ENCODE data around the gene IDI2. TPM values are rescaled to one million over a fixed set of nuclear protein-coding genes. Genes with fewer than 3 reads are reported as not detected.

Gene IDI2
- total and polyA plus RNA-seq, 2 of the 13 experiments (the other 11 are each of a cell fraction or from before 2014, with no cell fraction given) = not detected

DNA sequence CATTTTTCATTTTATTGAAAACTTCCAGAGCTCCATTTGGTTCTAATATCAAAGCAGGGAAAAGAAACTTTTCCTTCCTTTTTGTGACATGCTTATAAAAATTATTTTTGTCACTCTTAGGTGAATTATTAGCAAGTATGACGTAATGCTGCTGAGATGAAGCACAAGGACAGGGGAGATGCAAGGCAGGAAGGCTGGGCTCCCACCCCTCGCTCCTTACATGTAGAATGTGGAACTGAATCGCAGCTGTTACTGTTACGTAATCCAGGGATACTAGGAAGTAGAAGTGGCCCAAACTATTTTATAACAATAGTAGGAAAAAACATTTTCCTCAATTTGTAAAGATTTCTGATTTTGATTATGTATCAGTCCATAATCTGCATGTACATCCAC is 54.5 kb downstream of the IDI2 start (continued):
- TF ChIP-seq ZBTB14 (CRISPR knock-in tag; IDR thresholded peaks at IDR 0.05) (no peak), ATF7 (IDR thresholded peaks at IDR 0.05) (peak; percentile 95), ATF7 (CRISPR knock-in tag; IDR thresholded peaks at IDR 0.05) (no peak), ZNF788 (CRISPR knock-in tag; IDR thresholded peaks at IDR 0.05; ENCODE audit: borderline replicate concordance) (peak; percentile 28; the same call in 1 of the 2 replicates)

- Histone ChIP-seq H3K27ac (ENCODE audit: extremely low read length, insufficient read depth, low read length) (peak overlapping the region; percentile 68), H3K79me2 (ENCODE audit: insufficient read depth, low read length) (no peaks in the 10 kb centered on the region), H3K27me3 (ENCODE audit: control insufficient read depth in 1 of 2, insufficient read depth in 2 of 2, low read length in 2 of 2) (peaks cover 0 to 35% of the 10 kb centered on the region in 2 experiments; a peak in 3 of 5 replicates), H3K9ac (ENCODE audit: insufficient read depth, low read depth, low read length) (peak overlapping the region; percentile 33; the same call in 1 of the 2 replicates), H3K36me3 (replicated peaks in 1 of 2; ENCODE audit: control insufficient read depth in 1 of 2, insufficient read depth in 2 of 2, low read length in 2 of 2) (no peaks in the 10 kb centered on the region), H3K4me1 (ENCODE audit: insufficient read depth, low read length) (peaks cover 68% of the 10 kb centered on the region), H2AFZ (ENCODE audit: low read length) (no peak overlapping the region), H3K4me3 (replicated peaks in 1 of 3; ENCODE audit: insufficient read depth in 1 of 3, low read depth in 2 of 3, low read length in 3 of 3) (peak overlapping the region; percentile 35 to 56 (median 44)), H4K20me1 (ENCODE audit: insufficient read depth, low read length) (no peaks in the 10 kb centered on the region), H3K4me2 (ENCODE audit: low read depth, low read length) (peak overlapping the region; percentile 77), H3K9me3 (ENCODE audit: low read length) (no peaks in the 10 kb centered on the region)
- in situ Hi-C loops (cut with HindIII; ENCODE audit: extremely low pct_ligation_motif_present, low pct_unique_long_range_greater_than_20kb) = no loop called here
- FAIRE-seq = peak; percentile 91
- peak; percentile 81 for ATAC-seq
- ChIA-PET CTCF (ENCODE audit: low intra/inter-chr PET ratio, low total read pairs) (no interaction called here), POLR2A (interaction anchor here (1.0 to 3.0 kb wide), 5 partner anchors 15 to 79 kb away, joined by 3 to 39 read pairs (median 7); partner anchors contain the start of genes GTPBP4 and IDI1)
- no TSS peak for BruUV-seq (replicated peaks)
- intact Hi-C loops (cut with micrococcal nuclease; ENCODE audit: unreplicated experiment) = loop anchor here (2.0 kb wide), 2 partner anchors 16 to 40 kb away; partner anchors contain the start of gene LARP4B
- WGBS (ENCODE audit: low lambda C conversion rate) = under 1% methylated on average over 14 of the region's 14 CpGs
- DNase-seq (ENCODE audit: low spot score) = peak; percentile 93
- TF ChIP-seq KAT8 (CRISPR knock-in tag; IDR thresholded peaks at IDR 0.05) = peak; percentile 53
- TF ChIP-seq SMYD3 (CRISPR knock-in tag; IDR thresholded peaks at IDR 0.05) = no peak
- TF ChIP-seq REPIN1 (CRISPR knock-in tag; IDR thresholded peaks at IDR 0.05; ENCODE audit: borderline replicate concordance, low read depth) = 0 out of 2 replicates have a peak, but pooled peaks have one; percentile 21
- TF ChIP-seq ZMYM4 (CRISPR knock-in tag; IDR thresholded peaks at IDR 0.05) = 0 out of 2 replicates have a peak, but pooled peaks have one; percentile 19
- TF ChIP-seq, protein P1, sequence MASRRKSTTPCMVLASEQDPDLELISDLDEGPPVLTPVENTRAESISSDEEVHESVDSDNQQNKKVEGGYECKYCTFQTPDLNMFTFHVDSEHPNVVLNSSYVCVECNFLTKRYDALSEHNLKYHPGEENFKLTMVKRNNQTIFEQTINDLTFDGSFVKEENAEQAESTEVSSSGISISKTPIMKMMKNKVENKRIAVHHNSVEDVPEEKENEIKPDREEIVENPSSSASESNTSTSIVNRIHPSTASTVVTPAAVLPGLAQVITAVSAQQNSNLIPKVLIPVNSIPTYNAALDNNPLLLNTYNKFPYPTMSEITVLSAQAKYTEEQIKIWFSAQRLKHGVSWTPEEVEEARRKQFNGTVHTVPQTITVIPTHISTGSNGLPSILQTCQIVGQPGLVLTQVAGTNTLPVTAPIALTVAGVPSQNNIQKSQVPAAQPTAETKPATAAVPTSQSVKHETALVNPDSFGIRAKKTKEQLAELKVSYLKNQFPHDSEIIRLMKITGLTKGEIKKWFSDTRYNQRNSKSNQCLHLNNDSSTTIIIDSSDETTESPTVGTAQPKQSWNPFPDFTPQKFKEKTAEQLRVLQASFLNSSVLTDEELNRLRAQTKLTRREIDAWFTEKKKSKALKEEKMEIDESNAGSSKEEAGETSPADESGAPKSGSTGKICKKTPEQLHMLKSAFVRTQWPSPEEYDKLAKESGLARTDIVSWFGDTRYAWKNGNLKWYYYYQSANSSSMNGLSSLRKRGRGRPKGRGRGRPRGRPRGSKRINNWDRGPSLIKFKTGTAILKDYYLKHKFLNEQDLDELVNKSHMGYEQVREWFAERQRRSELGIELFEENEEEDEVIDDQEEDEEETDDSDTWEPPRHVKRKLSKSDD (CRISPR knock-in tag; IDR thresholded peaks at IDR 0.05; ENCODE audit: low read depth) = 0 out of 2 replicates have a peak, but pooled peaks have one; percentile 25
- peak; percentile 87 for TF ChIP-seq HMG20A (CRISPR knock-in tag; IDR thresholded peaks at IDR 0.05; ENCODE audit: borderline replicate concordance)
- TF ChIP-seq CEBPB (IDR thresholded peaks at IDR 0.05; ENCODE audit: borderline replicate concordance, low read depth, low read length) = peak; percentile 66; the same call in 1 of the 2 replicates
- peak; percentile 71; the same call in 1 of the 2 replicates for TF ChIP-seq DPF2 (CRISPR knock-in tag; IDR thresholded peaks at IDR 0.05; ENCODE audit: borderline replicate concordance, low read depth)
- no peak for TF ChIP-seq FLYWCH1 (CRISPR knock-in tag; IDR thresholded peaks at IDR 0.05)
- TF ChIP-seq, protein P2, sequence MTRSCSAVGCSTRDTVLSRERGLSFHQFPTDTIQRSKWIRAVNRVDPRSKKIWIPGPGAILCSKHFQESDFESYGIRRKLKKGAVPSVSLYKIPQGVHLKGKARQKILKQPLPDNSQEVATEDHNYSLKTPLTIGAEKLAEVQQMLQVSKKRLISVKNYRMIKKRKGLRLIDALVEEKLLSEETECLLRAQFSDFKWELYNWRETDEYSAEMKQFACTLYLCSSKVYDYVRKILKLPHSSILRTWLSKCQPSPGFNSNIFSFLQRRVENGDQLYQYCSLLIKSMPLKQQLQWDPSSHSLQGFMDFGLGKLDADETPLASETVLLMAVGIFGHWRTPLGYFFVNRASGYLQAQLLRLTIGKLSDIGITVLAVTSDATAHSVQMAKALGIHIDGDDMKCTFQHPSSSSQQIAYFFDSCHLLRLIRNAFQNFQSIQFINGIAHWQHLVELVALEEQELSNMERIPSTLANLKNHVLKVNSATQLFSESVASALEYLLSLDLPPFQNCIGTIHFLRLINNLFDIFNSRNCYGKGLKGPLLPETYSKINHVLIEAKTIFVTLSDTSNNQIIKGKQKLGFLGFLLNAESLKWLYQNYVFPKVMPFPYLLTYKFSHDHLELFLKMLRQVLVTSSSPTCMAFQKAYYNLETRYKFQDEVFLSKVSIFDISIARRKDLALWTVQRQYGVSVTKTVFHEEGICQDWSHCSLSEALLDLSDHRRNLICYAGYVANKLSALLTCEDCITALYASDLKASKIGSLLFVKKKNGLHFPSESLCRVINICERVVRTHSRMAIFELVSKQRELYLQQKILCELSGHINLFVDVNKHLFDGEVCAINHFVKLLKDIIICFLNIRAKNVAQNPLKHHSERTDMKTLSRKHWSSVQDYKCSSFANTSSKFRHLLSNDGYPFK (CRISPR knock-in tag; IDR thresholded peaks at IDR 0.05; ENCODE audit: borderline replicate concordance) = no peak; the same call in 1 of the 2 replicates
- TF ChIP-seq ZMYM3 (CRISPR knock-in tag; IDR thresholded peaks at IDR 0.05) = 0 out of 2 replicates have a peak, but pooled peaks have one; percentile 37
Observed at GRCh38 chr10:970311-971149, 55.1 kb downstream of the IDI2 start.
